Vagina (tissue), 2 donors: Measurements from ENCODE around the gene ATP6V0B.

Experiments
- POLR2A ChIP-seq, 2 donors: fragments of 450-650 bp; IDR thresholded peaks; one replicate each; pipeline ENCODE4 v1.6.1; 2017; ENCODE audit warnings: antibody characterized with exemption in 2 of 2, mild to moderate bottlenecking in 2 of 2, moderate library complexity in 2 of 2
- TF ChIP-seq, protein P1 (sequence below), 3 experiments: fragments of 450-650 bp in 2 of 3; fragments of 200-600 bp in 1 of 3; sonication (generic) in 1 of 3; IDR thresholded peaks; one replicate each; pipeline ENCODE4 v1.5.1; 2017 to 2019; ENCODE audit warnings: antibody characterized with exemption in 3 of 3, mild to moderate bottlenecking in 2 of 3, moderate library complexity in 2 of 3

DNA sequence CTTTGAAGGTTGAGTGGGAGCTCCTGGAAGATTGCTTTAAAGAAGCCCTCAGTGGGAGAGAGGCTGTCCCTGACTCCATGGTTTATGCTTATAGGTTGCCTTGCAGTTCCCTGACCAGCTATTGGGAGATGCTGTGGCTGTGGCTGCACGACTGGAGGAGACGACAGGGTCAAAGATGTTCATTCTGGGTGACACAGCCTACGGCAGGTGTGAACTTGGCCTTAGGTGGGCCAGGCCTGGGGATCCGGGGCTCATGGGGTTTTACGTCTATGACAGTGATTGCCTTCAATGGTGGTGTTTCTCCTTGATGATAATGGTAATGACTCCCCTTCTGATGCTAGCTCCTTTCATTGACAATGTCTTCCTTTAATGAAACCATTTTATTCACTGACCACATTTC lies 4.3 kb upstream of the ATP6V0B start:
- TF ChIP-seq, protein P1, sequence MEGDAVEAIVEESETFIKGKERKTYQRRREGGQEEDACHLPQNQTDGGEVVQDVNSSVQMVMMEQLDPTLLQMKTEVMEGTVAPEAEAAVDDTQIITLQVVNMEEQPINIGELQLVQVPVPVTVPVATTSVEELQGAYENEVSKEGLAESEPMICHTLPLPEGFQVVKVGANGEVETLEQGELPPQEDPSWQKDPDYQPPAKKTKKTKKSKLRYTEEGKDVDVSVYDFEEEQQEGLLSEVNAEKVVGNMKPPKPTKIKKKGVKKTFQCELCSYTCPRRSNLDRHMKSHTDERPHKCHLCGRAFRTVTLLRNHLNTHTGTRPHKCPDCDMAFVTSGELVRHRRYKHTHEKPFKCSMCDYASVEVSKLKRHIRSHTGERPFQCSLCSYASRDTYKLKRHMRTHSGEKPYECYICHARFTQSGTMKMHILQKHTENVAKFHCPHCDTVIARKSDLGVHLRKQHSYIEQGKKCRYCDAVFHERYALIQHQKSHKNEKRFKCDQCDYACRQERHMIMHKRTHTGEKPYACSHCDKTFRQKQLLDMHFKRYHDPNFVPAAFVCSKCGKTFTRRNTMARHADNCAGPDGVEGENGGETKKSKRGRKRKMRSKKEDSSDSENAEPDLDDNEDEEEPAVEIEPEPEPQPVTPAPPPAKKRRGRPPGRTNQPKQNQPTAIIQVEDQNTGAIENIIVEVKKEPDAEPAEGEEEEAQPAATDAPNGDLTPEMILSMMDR (IDR thresholded peaks at IDR 0.05) = no peak
- no peak for TF ChIP-seq POLR2A (IDR thresholded peaks at IDR 0.05)
